ENCODE results near the gene EVI5L.

DNA sequence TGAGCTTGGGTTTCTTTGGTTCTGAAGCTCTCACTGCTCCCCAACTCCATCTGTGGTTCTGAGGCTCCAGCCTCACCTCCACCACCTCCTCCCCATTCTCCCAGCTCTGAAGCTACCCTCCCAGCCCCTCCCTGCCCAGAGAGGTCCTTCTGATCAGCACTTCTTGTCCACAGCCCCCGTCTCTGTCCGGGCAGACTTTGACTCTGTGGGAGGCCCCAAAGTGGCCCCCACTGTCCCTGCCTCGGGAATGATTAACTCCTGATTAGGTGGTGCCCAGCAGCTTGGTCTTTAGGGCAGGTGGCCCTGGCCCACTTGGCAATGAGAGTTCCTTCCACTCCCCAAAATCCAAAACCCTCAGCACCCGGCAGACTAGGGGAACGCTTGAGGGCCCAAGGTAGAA lies 14.4 kb downstream of the EVI5L start:
- TF ChIP-seq, protein P1, sequence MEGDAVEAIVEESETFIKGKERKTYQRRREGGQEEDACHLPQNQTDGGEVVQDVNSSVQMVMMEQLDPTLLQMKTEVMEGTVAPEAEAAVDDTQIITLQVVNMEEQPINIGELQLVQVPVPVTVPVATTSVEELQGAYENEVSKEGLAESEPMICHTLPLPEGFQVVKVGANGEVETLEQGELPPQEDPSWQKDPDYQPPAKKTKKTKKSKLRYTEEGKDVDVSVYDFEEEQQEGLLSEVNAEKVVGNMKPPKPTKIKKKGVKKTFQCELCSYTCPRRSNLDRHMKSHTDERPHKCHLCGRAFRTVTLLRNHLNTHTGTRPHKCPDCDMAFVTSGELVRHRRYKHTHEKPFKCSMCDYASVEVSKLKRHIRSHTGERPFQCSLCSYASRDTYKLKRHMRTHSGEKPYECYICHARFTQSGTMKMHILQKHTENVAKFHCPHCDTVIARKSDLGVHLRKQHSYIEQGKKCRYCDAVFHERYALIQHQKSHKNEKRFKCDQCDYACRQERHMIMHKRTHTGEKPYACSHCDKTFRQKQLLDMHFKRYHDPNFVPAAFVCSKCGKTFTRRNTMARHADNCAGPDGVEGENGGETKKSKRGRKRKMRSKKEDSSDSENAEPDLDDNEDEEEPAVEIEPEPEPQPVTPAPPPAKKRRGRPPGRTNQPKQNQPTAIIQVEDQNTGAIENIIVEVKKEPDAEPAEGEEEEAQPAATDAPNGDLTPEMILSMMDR (IDR thresholded peaks at IDR 0.05) = no peak
- TF ChIP-seq POLR2A (IDR thresholded peaks at IDR 0.05) = no peak

Data from breast epithelium (tissue), 3 donors.